Psoas muscle (tissue), 8 donors: Measurements from ENCODE around the gene MGA. TPM values are rescaled to one million over a fixed set of nuclear protein-coding genes. Genes with fewer than 3 reads are reported as not detected.

Source experiments
- ATAC-seq, 4 donors: fragments of 200-7000 bp; cut with Tn5 transposase; one replicate each; pipeline ENCODE4 v1.9.1; 2020; ENCODE audit warnings: moderate library complexity in 3 of 4, mild to moderate bottlenecking in 2 of 4
- DNase-seq, 2 donors: peaks; one replicate each; pipeline ENCODE4 v3.0.0-alpha.2; 2020
- H3K27ac ChIP-seq: fragments of 200-600 bp; one replicate; pipeline ENCODE4 v1.8.0; 2022
- H3K27me3 ChIP-seq, 3 donors: fragments of 200-600 bp in 1 of 3; one replicate each; pipeline versions ENCODE4 v1.6.1 to v1.8.0; 2013 to 2022; ENCODE audit warnings: low read length in 2 of 3, mild to moderate bottlenecking in 2 of 3, moderate library complexity in 1 of 3; ENCODE audit not compliant: insufficient read depth in 3 of 3
- H3K36me3 ChIP-seq, 2 donors: fragments of 200-600 bp in 1 of 2; one replicate each; pipeline versions ENCODE4 v1.6.1 to v1.8.0; 2013 to 2022; ENCODE audit warnings: low read depth in 1 of 2, mild to moderate bottlenecking in 1 of 2, moderate library complexity in 1 of 2; ENCODE audit not compliant: insufficient read depth in 1 of 2
- H3K4me1 ChIP-seq: fragments of 200-600 bp; one replicate; pipeline ENCODE4 v1.8.0; 2022
- H3K4me3 ChIP-seq: fragments of 200-600 bp; one replicate; pipeline ENCODE4 v1.8.0; 2022; ENCODE audit warnings: mild to moderate bottlenecking
- H3K9me3 ChIP-seq: fragments of 200-600 bp; one replicate; pipeline ENCODE4 v1.8.0; 2022
- CTCF ChIP-seq: fragments of 200-600 bp; IDR thresholded peaks from one replicate; pipeline ENCODE4 v1.8.0; 2022; ENCODE audit warnings: antibody characterized with exemption
- WGBS, 3 donors: extraction: QIAGEN DNeasy Blood & Tissue Kit; methylation state at CpG; one replicate each; pipeline versions ENCODE4 v1.1.6 to v1.1.7; 2013; 5-methylcytosine and 5-hydroxymethylcytosine counted together
- intact Hi-C, 2 donors: fragments of 100-400 bp; cut with DNase I; formaldehyde crosslinking; loops; one replicate each; pipeline versions ENCODE4 v1.11.0 to v1.14.2; 2022
- polyA plus RNA-seq, 3 donors: library from polyadenylated mRNA; stranded (reverse); fragments of 200-250 nt; gene quantifications; one replicate each; pipeline ENCODE4 v1.2.3, GENCODE V29; 2013
- total RNA-seq, 4 donors: library from RNA; stranded (reverse); fragmentation: NEBNext Ultra II Directional in 2 of 4; extraction: Animal tissue kit (Norgen Biotek cat#: 25700) in 2 of 4; gene quantifications; one replicate each; pipeline versions ENCODE4 v1.2.1 to v1.2.4, GENCODE V29; 2021 to 2023
- donor health status: healthy with polysubstance abuse.
- donor health status: DM: no; HTN: no; CAD: no; lungs with moderate emphysema.
- donor health status: Bipolar disorder and iron deficiency.
- donor health status: healthy.
- donor health status: DM: yes; HTN: yes; CAD: no.
- donor health status: DM: no; HTN: no; CAD: no.
- donor health status: DM: no; HTN: no; CAD: no.
- donor health status: DM: yes; HTN: yes; CAD: no.

MGA gene
- total and polyA plus RNA-seq, 7 donors = 2.6 to 25.8 (median 13.1) TPM

- 85 to 93% (median 86%) methylated on average over 3 of the region's 3 CpGs for WGBS, 3 donors
- Histone ChIP-seq H3K27ac (peak overlapping the region; percentile 70), H3K4me3 (no peak overlapping the region), H3K4me1 (peaks cover 42% of the 10 kb centered on the region), H3K27me3 (no peaks in the 10 kb centered on the region), H3K36me3 (no peaks in the 10 kb centered on the region), H3K9me3 (no peaks in the 10 kb centered on the region)
- ATAC-seq = no peak
- no peak for TF ChIP-seq CTCF
- intact Hi-C loops = no loop called here
- DNase-seq = no peak
These were observed 130.0 kb downstream of the MGA start for GRCh38 chr15:41790169-41790568.

- ATAC-seq = peak; percentile 54 to 75 (median 66)
- Histone ChIP-seq H3K36me3 (no peaks in the 10 kb centered on the region), H3K4me3 (no peak overlapping the region), H3K27me3 (no peaks in the 10 kb centered on the region), H3K9me3 (no peaks in the 10 kb centered on the region), H3K4me1 (peaks cover 42% of the 10 kb centered on the region), H3K27ac (peak overlapping the region; percentile 70)
- no peak for DNase-seq
- TF ChIP-seq CTCF = no peak
- 29 to 38% (median 35%) methylated on average over 5 of the region's 5 CpGs for WGBS, 3 donors
- intact Hi-C loops = no loop called here
These were observed 130.7 kb downstream of the MGA start for GRCh38 chr15:41790756-41791546.

GRCh38 chr15:41791547-41791937 lies 131.3 kb downstream of the MGA start:
- Histone ChIP-seq H3K36me3 (no peaks in the 10 kb centered on the region), H3K4me1 (peaks cover 42% of the 10 kb centered on the region), H3K9me3 (no peaks in the 10 kb centered on the region), H3K27ac (peak overlapping the region; percentile 70), H3K4me3 (no peak overlapping the region), H3K27me3 (no peaks in the 10 kb centered on the region)
- whole genome bisulfite sequencing, 3 donors = 69 to 77% (median 72%) methylated on average over 4 of the region's 4 CpGs
- ATAC-seq (peak; percentile 31 to 59 (median 46)), DNase-seq (no peak)
- intact Hi-C loops = no loop called here
- no peak for TF ChIP-seq CTCF

- WGBS, 3 donors = 17 to 29% (median 18%) methylated on average over 5 of the region's 5 CpGs
These were observed 131.9 kb downstream of the MGA start for GRCh38 chr15:41792000-41792637.

More at GRCh38 chr15:41792000-41792637, 131.9 kb downstream of the MGA start:
- DNase-seq = no peak
- no peak for TF ChIP-seq CTCF
- Histone ChIP-seq H3K9me3 (no peaks in the 10 kb centered on the region), H3K4me1 (peaks cover 44% of the 10 kb centered on the region), H3K4me3 (no peak overlapping the region), H3K27ac (peak overlapping the region; percentile 70), H3K36me3 (no peaks in the 10 kb centered on the region), H3K27me3 (no peaks in the 10 kb centered on the region)
- intact Hi-C loops = no loop called here
- peak; percentile 56 to 80 (median 66) for ATAC-seq
